ENCODE results near the gene ACBD6.

DNA sequence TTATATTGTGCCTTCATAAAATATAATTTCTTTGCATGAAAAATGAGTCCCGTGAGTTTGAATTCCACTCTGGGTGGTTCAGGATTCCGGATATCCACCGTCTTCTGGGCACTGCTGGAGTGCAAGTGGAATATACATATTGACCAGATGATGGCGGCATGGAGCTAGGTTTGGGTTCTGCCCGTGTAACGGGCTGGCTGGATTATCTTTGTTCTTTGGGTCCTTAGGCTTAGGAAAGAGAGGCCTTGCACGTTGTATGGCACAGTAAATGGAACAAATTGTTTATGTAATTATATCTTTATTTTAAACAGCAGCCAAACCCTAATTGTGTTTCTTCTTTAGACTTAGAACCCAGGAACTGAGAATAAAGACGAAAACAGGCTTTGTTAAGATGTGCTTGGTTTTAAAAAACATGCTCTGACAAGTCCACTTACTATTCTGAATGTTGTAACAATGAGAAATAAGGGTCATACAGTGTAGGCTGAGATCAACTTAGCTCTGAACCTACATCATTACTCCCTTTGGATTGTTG is 13.5 kb upstream of the ACBD6 start:
- TF ChIP-seq, protein P1, sequence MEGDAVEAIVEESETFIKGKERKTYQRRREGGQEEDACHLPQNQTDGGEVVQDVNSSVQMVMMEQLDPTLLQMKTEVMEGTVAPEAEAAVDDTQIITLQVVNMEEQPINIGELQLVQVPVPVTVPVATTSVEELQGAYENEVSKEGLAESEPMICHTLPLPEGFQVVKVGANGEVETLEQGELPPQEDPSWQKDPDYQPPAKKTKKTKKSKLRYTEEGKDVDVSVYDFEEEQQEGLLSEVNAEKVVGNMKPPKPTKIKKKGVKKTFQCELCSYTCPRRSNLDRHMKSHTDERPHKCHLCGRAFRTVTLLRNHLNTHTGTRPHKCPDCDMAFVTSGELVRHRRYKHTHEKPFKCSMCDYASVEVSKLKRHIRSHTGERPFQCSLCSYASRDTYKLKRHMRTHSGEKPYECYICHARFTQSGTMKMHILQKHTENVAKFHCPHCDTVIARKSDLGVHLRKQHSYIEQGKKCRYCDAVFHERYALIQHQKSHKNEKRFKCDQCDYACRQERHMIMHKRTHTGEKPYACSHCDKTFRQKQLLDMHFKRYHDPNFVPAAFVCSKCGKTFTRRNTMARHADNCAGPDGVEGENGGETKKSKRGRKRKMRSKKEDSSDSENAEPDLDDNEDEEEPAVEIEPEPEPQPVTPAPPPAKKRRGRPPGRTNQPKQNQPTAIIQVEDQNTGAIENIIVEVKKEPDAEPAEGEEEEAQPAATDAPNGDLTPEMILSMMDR (conservative IDR thresholded peaks at IDR 0.05; ENCODE audit: low read depth, low read length), result peak; percentile 94
- TF ChIP-seq POLR2A (IDR thresholded peaks at IDR 0.05; ENCODE audit: low read depth, low read length) (peak; percentile 56), MAZ (IDR thresholded peaks at IDR 0.05; ENCODE audit: borderline replicate concordance, low read depth, low read length) (no peak), CHD1 (IDR thresholded peaks at IDR 0.05; ENCODE audit: low read depth, low read length) (peak; percentile 40; the same call in 1 of the 2 replicates), MAFK (IDR thresholded peaks at IDR 0.05; ENCODE audit: low read depth, low read length) (no peak), SMC3 (IDR thresholded peaks at IDR 0.05; ENCODE audit: low read depth, low read length) (peak; percentile 85), CEBPB (IDR thresholded peaks at IDR 0.05; ENCODE audit: low read depth, low read length) (peak; percentile 35; the same call in 1 of the 2 replicates), NFE2L2 (IDR thresholded peaks at IDR 0.05; ENCODE audit: low read depth, low read length) (no peak), FOS (IDR thresholded peaks at IDR 0.05; ENCODE audit: low read depth, low read length) (no peak), RFX5 (IDR thresholded peaks at IDR 0.05; ENCODE audit: low read depth, low read length) (no peak), BHLHE40 (IDR thresholded peaks at IDR 0.05; ENCODE audit: low read depth, low read length) (peak; percentile 65; the same call in 1 of the 2 replicates)
